Erythroblast (primary cell): ENCODE data around the gene CDK5RAP2.

ENCODE experiments used
- GATA1 ChIP-seq: IDR thresholded peaks from 2 replicates; pipeline ENCODE4 v1.6.1; 2011; ENCODE audit warnings: low read depth, mild to moderate bottlenecking, control low read depth, low read length, moderate library complexity
- POLR2A ChIP-seq: IDR thresholded peaks from 2 replicates; pipeline ENCODE4 v1.6.1; 2011; ENCODE audit warnings: mild to moderate bottlenecking, low read length

- TF ChIP-seq POLR2A (no peak), GATA1 (no peak)
Measured at GRCh38 chr9:120567081-120567480, 12.9 kb downstream of the CDK5RAP2 start.
